ENCODE results near the gene TCF12.
"Not testable (repeated sequence)": the region's sequence is repeated elsewhere in the genome, so short reads cannot be mapped to it uniquely, and the experiment has no call there.

Gene TCF12

DNA sequence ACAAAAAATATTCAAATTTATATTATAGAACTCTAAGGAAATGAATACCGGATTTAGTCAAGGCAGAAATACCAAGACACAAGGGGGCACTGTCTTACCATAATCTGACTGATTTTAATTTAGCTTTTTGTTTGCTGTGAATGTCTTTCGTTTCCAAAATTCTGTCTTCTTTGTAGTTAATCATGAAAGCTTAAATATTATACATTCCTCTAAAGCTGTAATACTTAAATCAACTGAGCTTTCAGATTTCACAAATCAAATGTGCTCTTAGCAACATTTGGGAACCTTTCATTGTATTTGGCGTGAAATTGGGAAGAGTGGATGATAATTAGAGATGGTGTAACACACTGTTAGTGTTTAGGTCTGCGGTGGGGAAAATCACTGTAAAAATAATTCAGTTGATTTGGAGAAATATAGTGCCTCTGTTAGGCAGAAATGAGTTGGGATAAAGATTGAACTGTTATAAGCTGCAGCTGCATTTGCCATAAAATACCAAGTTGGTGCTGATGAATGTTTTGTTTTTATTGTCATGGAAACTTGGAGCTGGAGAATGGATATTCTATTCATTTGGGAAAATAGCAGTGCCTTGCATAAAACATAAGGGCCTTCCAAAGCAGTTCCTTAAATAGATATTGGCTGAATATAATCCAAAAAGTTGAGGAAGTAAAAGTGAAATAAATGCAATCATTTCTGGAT, 228.2 kb downstream of the TCF12 start:
- TF ChIP-seq, protein P1, sequence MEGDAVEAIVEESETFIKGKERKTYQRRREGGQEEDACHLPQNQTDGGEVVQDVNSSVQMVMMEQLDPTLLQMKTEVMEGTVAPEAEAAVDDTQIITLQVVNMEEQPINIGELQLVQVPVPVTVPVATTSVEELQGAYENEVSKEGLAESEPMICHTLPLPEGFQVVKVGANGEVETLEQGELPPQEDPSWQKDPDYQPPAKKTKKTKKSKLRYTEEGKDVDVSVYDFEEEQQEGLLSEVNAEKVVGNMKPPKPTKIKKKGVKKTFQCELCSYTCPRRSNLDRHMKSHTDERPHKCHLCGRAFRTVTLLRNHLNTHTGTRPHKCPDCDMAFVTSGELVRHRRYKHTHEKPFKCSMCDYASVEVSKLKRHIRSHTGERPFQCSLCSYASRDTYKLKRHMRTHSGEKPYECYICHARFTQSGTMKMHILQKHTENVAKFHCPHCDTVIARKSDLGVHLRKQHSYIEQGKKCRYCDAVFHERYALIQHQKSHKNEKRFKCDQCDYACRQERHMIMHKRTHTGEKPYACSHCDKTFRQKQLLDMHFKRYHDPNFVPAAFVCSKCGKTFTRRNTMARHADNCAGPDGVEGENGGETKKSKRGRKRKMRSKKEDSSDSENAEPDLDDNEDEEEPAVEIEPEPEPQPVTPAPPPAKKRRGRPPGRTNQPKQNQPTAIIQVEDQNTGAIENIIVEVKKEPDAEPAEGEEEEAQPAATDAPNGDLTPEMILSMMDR (IDR thresholded peaks at IDR 0.05; ENCODE audit: borderline replicate concordance, control extremely low read depth, extremely low read depth, insufficient read depth, missing control alignments): peak; percentile 44
- peak; percentile 28 for DNase-seq (ENCODE audit: low spot score)
- in situ Hi-C loops (cut with MboI; ENCODE audit: low sequenced_read_pairs, unreplicated experiment): loop anchor here (5.0 to 25.0 kb wide), 3 partner anchors 161 to 659 kb away; no protein-coding TSS in a partner anchor

- no peak for DNase-seq (ENCODE audit: low spot score)
- in situ Hi-C loops (cut with MboI; ENCODE audit: low sequenced_read_pairs, unreplicated experiment): loop anchor here (5.0 to 25.0 kb wide), 3 partner anchors 160 to 660 kb away; no protein-coding TSS in a partner anchor
- TF ChIP-seq, protein P1 (IDR thresholded peaks at IDR 0.05; ENCODE audit: borderline replicate concordance, control extremely low read depth, extremely low read depth, insufficient read depth, missing control alignments): no peak
Observed at GRCh38 chr15:57147621-57148020, 229.2 kb downstream of the TCF12 start.

DNA sequence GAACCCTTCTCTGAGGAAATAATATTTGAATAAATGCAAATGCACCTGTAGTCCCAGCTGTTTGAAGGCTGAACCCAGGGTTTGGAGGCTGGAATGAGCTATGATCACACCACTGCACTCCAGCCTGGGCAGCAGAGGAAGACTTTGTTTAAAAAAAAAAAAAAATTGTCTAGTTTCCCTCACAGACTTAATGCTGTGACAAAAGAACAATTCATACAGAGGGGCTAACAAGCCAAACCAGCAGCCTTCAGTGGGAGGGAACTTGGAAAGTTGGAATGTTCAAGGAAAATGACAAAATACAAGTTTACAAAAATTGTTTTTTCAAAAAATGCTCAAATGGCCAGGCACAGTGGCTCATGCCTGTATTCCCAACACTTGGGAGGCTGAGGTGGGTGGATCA, 229.8 kb downstream of the TCF12 start:
- in situ Hi-C loops (cut with MboI; ENCODE audit: low sequenced_read_pairs, unreplicated experiment): loop anchor here (5.0 to 25.0 kb wide), 3 partner anchors 159 to 661 kb away; no protein-coding TSS in a partner anchor

DNA sequence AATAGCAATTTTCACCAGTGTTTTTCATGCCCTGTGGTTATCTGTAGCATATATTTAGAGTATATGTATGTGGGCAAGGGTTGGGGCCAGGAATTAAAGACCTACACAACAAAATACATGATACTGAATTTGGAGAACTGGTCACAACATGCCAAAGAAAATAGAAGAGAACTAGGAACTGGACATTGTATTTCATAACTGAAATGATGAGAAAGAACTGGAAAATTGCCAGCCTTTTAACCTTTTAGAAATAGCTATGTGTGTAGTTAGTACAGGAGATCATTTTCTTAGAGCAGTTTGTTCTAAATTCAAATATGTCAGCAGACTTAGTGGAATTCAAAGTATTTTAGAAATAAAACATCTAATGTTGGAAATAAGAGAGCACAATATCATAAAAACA, 230.8 kb downstream of the TCF12 start:
- DNase-seq (ENCODE audit: low spot score): no peak
- TF ChIP-seq, protein P1 (IDR thresholded peaks at IDR 0.05; ENCODE audit: borderline replicate concordance, control extremely low read depth, extremely low read depth, insufficient read depth, missing control alignments): no peak
- in situ Hi-C loops (cut with MboI; ENCODE audit: low sequenced_read_pairs, unreplicated experiment): loop anchor here (5.0 to 25.0 kb wide), 3 partner anchors 158 to 662 kb away; no protein-coding TSS in a partner anchor

More for the DNA sequence above, 229.8 kb downstream of the TCF12 start:
- TF ChIP-seq, protein P1 (IDR thresholded peaks at IDR 0.05; ENCODE audit: borderline replicate concordance, control extremely low read depth, extremely low read depth, insufficient read depth, missing control alignments): no peak
- no peak for DNase-seq (ENCODE audit: low spot score)

GRCh38 chr15:57150066-57150865, 231.8 kb downstream of the TCF12 start:
- in situ Hi-C loops (cut with MboI; ENCODE audit: low sequenced_read_pairs, unreplicated experiment): no loop called here
- TF ChIP-seq, protein P1 (IDR thresholded peaks at IDR 0.05; ENCODE audit: borderline replicate concordance, control extremely low read depth, extremely low read depth, insufficient read depth, missing control alignments): no peak
- no peak for DNase-seq (ENCODE audit: low spot score)

GRCh38 chr15:57150866-57151203, 232.4 kb downstream of the TCF12 start:
- not testable (repeated sequence) for DNase-seq (ENCODE audit: low spot score)

DNA sequence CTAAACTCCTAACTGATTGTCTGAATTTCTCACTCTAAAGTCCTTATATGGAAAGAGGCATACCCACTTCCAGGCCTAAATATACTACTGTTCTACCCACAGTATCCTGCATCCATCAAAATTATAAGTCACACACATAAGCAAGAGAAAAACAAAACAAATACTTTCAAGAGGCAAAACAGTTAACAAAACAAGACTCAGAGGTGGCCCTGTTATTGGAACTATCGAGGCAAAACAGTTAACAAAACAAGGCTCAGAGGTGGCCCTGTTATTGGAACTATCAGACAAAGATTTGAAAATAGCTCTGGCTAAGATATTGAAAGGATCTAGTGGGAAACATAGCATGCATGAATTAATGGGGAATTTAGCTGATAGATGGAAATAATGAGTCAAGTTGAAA, 233.7 kb downstream of the TCF12 start:
- DNase-seq (ENCODE audit: low spot score): no peak
- TF ChIP-seq, protein P1 (IDR thresholded peaks at IDR 0.05; ENCODE audit: borderline replicate concordance, control extremely low read depth, extremely low read depth, insufficient read depth, missing control alignments): no peak
- in situ Hi-C loops (cut with MboI; ENCODE audit: low sequenced_read_pairs, unreplicated experiment): no loop called here

More at GRCh38 chr15:57150866-57151203, 232.4 kb downstream of the TCF12 start:
- in situ Hi-C loops (cut with MboI; ENCODE audit: low sequenced_read_pairs, unreplicated experiment): not testable (repeated sequence)
